DND-41 (cell line): Measurements from ENCODE around the gene PTHLH.

Experiments
- EZH2 ChIP-seq: IDR thresholded peaks from 3 replicates; pipeline ENCODE4 v1.6.1; 2012; ENCODE audit warnings: borderline replicate concordance, low read depth, mild to moderate bottlenecking, moderate library complexity, low read length, inconsistent platforms; ENCODE audit not compliant: severe bottlenecking
- TF ChIP-seq, protein P1 (sequence below): IDR thresholded peaks from 2 replicates; pipeline ENCODE4 v1.5.1; 2012; ENCODE audit warnings: borderline replicate concordance, low read length, moderate library complexity, mild to moderate bottlenecking; ENCODE audit not compliant: poor library complexity, severe bottlenecking; ENCODE audit errors: extremely low read depth

DNA sequence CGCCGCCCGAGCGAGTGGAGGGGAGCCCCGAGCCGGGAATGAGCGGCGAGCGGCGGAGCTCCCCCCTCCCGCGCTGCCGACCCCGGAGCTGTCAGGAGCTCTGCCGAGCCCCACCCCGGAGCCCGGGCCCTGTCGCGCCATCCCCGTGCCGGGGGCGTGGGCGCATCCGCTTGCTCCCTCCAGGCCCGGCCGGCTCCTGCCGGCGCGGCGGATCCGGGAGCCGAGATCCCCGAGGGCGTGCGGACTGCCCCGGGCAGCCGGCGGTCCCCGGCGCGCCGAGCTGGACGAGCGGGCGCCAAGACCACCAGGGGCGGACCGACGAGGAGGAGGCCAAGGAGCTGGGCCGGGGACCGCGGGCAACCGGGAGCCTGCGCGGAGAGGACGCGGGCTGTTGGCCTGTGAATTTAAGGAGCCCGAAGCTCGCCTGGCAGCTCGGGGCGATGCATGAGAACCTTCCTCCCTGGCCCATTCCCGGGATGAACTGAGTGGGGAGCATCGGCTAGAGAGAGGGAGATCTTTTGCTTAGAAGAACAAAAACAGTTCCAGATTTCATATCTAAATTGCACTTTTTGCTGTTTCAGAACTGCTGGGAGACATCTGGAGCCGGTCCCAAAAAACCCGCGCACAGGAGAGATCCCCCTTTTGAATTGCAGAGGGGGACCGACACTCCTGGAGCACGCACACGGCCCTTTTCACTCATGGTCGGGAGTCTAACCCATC lies 2.0 kb downstream of the PTHLH start:
- TF ChIP-seq, protein P1, sequence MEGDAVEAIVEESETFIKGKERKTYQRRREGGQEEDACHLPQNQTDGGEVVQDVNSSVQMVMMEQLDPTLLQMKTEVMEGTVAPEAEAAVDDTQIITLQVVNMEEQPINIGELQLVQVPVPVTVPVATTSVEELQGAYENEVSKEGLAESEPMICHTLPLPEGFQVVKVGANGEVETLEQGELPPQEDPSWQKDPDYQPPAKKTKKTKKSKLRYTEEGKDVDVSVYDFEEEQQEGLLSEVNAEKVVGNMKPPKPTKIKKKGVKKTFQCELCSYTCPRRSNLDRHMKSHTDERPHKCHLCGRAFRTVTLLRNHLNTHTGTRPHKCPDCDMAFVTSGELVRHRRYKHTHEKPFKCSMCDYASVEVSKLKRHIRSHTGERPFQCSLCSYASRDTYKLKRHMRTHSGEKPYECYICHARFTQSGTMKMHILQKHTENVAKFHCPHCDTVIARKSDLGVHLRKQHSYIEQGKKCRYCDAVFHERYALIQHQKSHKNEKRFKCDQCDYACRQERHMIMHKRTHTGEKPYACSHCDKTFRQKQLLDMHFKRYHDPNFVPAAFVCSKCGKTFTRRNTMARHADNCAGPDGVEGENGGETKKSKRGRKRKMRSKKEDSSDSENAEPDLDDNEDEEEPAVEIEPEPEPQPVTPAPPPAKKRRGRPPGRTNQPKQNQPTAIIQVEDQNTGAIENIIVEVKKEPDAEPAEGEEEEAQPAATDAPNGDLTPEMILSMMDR: no peak
- TF ChIP-seq EZH2: no peak
